Coronary artery (tissue), 2 donors: ENCODE results near the gene LEKR1.

ENCODE experiments used
- DNase-seq: peaks from one replicate; pipeline ENCODE4 v3.0.0-alpha.2; 2017; ENCODE audit warnings: low spot score
- H3K27ac ChIP-seq, 2 donors: fragments of 200-600 bp; sonication (generic); one replicate each; pipeline ENCODE4 v1.5.1; 2016 to 2019
- H3K4me3 ChIP-seq: fragments of 200-600 bp; sonication (generic); 2 replicates; pipeline ENCODE4 v1.5.1; 2016; ENCODE audit warnings: mild to moderate bottlenecking, moderate library complexity
- CTCF ChIP-seq: fragments of 200-600 bp; sonication (generic); IDR thresholded peaks from one replicate; pipeline ENCODE4 v1.5.1; 2019; ENCODE audit warnings: antibody characterized with exemption

The LEKR1 gene

GRCh38 chr3:156826144-156826895 is at the start of gene LEKR1:
Gene LEKR1, plus strand, starts transcription at chr3:156826353. Its CDS starts 2,977 bp downstream, at chr3:156829330.
- H3K4me3 ChIP-seq, result peak within 1 kb of the TSS; percentile 92
- H3K27ac ChIP-seq, result peak within 1 kb of the TSS; percentile 86 to 92
- DNase-seq, result peak; percentile 90
- no peak for TF ChIP-seq CTCF

- no peak overlapping the region for H3K27ac ChIP-seq
- no peak for TF ChIP-seq CTCF
- H3K4me3 ChIP-seq, result no peak overlapping the region
- DNase-seq, result no peak
Measured at GRCh38 chr3:156776871-156777270, 49.3 kb upstream of the LEKR1 start.

DNA sequence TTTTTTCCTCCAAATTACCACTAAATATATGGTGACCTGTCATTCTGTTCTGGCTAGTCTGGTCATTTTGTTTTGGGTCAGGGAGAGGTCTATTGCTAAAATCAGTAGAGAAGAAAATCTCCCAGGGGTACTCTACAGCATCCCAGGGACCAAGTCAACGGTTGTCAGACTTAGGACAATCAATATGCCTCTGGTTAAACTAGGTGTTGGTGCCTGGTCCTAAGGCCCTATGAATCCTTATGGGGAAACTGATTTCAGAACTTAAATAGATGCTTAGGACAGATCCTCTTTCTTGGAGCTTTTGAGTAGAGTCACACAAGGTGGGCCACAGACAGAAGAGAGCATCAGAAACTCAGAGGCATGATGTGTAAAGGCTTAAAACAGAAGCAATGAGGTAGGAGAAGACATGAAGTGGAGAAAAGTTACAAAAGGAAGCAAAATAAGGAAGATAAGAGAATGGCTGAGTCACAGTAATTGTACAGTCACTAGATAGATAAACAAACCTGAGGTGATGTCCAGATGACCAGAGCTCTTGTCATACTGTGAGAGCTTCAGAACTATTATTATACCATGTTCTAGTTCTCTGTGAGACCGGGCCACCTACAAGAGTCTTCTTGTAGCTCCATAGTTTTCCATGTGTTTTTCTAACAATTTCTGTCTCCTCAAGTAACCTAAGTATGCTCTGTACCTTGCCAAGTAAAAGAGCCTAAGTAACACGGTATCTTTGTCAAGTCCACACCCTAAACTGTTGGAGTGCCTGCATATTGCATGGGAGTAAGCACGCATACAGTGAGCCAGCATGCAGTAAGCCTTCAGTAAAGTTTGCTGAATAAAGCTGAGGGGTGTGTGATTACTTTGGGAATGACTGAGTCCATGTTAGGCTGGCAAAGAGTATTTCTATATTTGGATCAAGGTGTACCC is 44.6 kb upstream of the LEKR1 start:
- DNase-seq, result no peak
- H3K27ac ChIP-seq, result no peak overlapping the region
- no peak for TF ChIP-seq CTCF
- H3K4me3 ChIP-seq, result no peak overlapping the region

DNA sequence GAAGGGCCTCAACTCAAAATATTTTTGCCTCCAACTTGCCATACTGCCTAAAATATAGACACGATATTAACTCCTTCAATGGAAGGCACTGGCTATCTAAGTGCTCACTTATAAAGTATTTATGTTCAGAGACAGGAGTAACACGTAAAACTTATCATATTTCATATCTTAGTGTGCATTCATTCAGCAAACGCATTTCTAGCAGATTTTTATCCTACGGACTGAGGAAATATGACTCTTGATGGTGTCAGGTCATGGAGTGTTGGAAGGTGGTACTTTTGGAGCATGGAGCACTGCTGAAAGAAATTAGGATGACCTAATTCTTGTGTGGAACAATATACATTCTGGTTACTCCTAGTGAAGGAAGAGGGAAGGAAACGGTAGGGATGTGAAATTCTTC is 43.8 kb upstream of the LEKR1 start:
- Histone ChIP-seq H3K27ac (no peak overlapping the region), H3K4me3 (no peak overlapping the region)
- TF ChIP-seq CTCF, result no peak
- DNase-seq, result no peak

- no peak for TF ChIP-seq CTCF
- no peak for DNase-seq
- no peak overlapping the region for H3K27ac ChIP-seq
Measured at GRCh38 chr3:156782921-156783320, 43.2 kb upstream of the LEKR1 start.

GRCh38 chr3:156787001-156787400 is 39.2 kb upstream of the LEKR1 start:
- TF ChIP-seq CTCF, result no peak

More at GRCh38 chr3:156782921-156783320, 43.2 kb upstream of the LEKR1 start:
- no peak overlapping the region for H3K4me3 ChIP-seq

More at GRCh38 chr3:156787001-156787400, 39.2 kb upstream of the LEKR1 start:
- Histone ChIP-seq H3K27ac (no peak overlapping the region), H3K4me3 (no peak overlapping the region)
- DNase-seq, result no peak
